ENCODE measurements around the gene SUSD2. TPM values are rescaled to one million over a fixed set of nuclear protein-coding genes. Genes with fewer than 3 reads are reported as not detected.

SUSD2 gene
- polyA plus RNA-seq, 1 of the 3 experiments (the other 2 are of a cell fraction) = 0.82 TPM

DNA sequence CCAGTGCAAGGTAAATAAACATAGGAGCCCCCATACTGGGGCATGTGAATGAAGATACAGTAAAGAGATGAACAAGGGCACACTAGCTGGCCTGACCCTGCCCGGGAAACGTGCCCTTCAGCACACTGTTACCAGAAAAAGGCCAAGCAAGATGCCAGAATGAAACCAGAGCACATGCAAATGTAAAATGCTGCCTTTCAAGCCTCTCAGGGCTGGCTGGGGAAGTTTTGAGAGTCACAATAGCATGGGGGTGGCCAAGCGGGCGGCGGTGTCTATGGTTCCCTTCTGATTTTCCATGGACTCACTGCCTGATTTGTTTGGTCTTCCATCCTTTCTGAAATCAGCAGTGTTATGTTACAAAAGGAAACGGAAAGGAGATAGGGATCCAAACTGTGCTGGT, 18.9 kb upstream of the SUSD2 start:
- no peak overlapping the region for H3K4me2 ChIP-seq
- no peaks in the 10 kb centered on the region for H3K9me3 ChIP-seq
- no peak for TF ChIP-seq FOXM1 (IDR thresholded peaks at IDR 0.05; ENCODE audit: low read depth)
- peaks cover 7 to 51% of the 10 kb centered on the region in 2 experiments; a peak in 3 of 4 replicates for H3K4me1 ChIP-seq (ENCODE audit: control insufficient read depth in 1 of 2, insufficient read depth in 2 of 2, low read depth in 1 of 2, low read length in 1 of 2)
- peaks cover 23% of the 10 kb centered on the region for H3K79me2 ChIP-seq (ENCODE audit: insufficient read depth)
- peaks cover 3 to 40% of the 10 kb centered on the region in 2 experiments for H3K36me3 ChIP-seq (replicated peaks in 1 of 2; ENCODE audit: control insufficient read depth in 1 of 2, insufficient read depth in 2 of 2, low read length in 1 of 2)
- H3K27me3 ChIP-seq (ENCODE audit: insufficient read depth) = no peaks in the 10 kb centered on the region
- no peaks in the 10 kb centered on the region for H4K20me1 ChIP-seq (ENCODE audit: insufficient read depth)
- CTCF ChIA-PET = interaction anchor here (1.5 kb wide), 1 partner anchor 12 kb away, joined by 12 read pairs; no protein-coding TSS in a partner anchor
- H3K9ac ChIP-seq = no peak overlapping the region
- no peak overlapping the region for H3K4me3 ChIP-seq (ENCODE audit: low read depth in 2 of 2, low read length in 1 of 2)
- no peak for DNase-seq
- POLR2A ChIA-PET = no interaction called here
- WGBS (ENCODE audit: low lambda C conversion rate) = 93% methylated on average over 6 of the region's 6 CpGs
- H3K9me2 ChIP-seq = no peaks in the 10 kb centered on the region
- H3K27ac ChIP-seq (ENCODE audit: low read depth in 2 of 2, low read length in 1 of 2) = no peak overlapping the region; a peak in 1 of 4 replicates
- no peak overlapping the region for H2AFZ ChIP-seq (ENCODE audit: low read depth)
- H3F3A ChIP-seq (replicated peaks; ENCODE audit: insufficient read depth) = no peaks in the 10 kb centered on the region

DNA sequence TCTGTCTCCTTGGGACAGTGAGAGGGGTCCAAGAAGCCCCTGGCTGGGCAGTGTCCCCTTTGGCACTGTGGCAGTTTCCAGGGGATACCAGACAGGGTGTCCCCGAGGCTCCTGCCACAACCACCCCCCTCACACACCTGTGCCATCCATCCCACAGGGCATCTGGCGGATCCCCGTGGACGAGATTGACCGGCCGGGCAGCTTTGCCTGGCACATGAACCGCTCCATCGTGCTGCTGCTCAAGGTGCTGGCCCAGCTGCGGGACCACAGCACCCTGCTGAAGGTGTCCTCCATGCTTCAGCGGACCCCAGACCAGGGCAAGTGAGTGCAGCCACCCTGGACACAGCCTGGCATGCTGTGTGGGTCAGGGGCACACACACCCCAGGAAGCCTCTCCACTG, 17.0 kb upstream of the SUSD2 start:
- POLR2A ChIA-PET = interaction anchor here (2.6 kb wide), 1 partner anchor 7 kb away, joined by 10 read pairs; no protein-coding TSS in a partner anchor

More for the DNA sequence above, 17.0 kb upstream of the SUSD2 start:
- peaks cover 9 to 51% of the 10 kb centered on the region in 2 experiments for H3K36me3 ChIP-seq (replicated peaks in 1 of 2; ENCODE audit: control insufficient read depth in 1 of 2, insufficient read depth in 2 of 2, low read length in 1 of 2)
- CTCF ChIA-PET = interaction anchor here (1.3 to 8.1 kb wide), 5 partner anchors 8 to 31 kb away, joined by 4 to 83 read pairs (median 10); no protein-coding TSS in a partner anchor
- H3K79me2 ChIP-seq (ENCODE audit: insufficient read depth) = peaks cover 5% of the 10 kb centered on the region; the same call in 1 of the 2 replicates
- H3K9me2 ChIP-seq = no peaks in the 10 kb centered on the region
- no peak overlapping the region for H3K4me2 ChIP-seq
- TF ChIP-seq FOXJ3 (CRISPR knock-in tag; IDR thresholded peaks at IDR 0.05) (no peak), SIN3A (IDR thresholded peaks at IDR 0.05; ENCODE audit: borderline replicate concordance, low read depth, low read length) (no peak), GATA2 (CRISPR knock-in tag; IDR thresholded peaks at IDR 0.05) (no peak), GABPA (IDR thresholded peaks at IDR 0.05; ENCODE audit: low read depth) (no peak), EZH2phosphoT487 (IDR thresholded peaks at IDR 0.05; ENCODE audit: borderline replicate concordance, low read depth) (no peak), TEAD4 (IDR thresholded peaks at IDR 0.05; ENCODE audit: borderline replicate concordance, insufficient read depth) (no peak), NFIC (IDR thresholded peaks at IDR 0.05; ENCODE audit: borderline replicate concordance) (no peak), MEF2A (IDR thresholded peaks at IDR 0.05; ENCODE audit: borderline replicate concordance, low read depth) (no peak), FOSL2 (IDR thresholded peaks at IDR 0.05; ENCODE audit: borderline replicate concordance, low read depth) (no peak), REST (IDR thresholded peaks at IDR 0.05; ENCODE audit: low read depth, low read length) (no peak), SMC3 (IDR thresholded peaks at IDR 0.05; ENCODE audit: low read depth, low read length) (no peak), RFX5 (IDR thresholded peaks at IDR 0.05; ENCODE audit: low read length) (no peak), TCF12 (IDR thresholded peaks at IDR 0.05) (no peak), RXRA (IDR thresholded peaks at IDR 0.05; ENCODE audit: borderline replicate concordance, low read depth) (no peak), NRF1 (IDR thresholded peaks at IDR 0.05; ENCODE audit: low read depth, low read length) (no peak)
- TF ChIP-seq, protein P1, sequence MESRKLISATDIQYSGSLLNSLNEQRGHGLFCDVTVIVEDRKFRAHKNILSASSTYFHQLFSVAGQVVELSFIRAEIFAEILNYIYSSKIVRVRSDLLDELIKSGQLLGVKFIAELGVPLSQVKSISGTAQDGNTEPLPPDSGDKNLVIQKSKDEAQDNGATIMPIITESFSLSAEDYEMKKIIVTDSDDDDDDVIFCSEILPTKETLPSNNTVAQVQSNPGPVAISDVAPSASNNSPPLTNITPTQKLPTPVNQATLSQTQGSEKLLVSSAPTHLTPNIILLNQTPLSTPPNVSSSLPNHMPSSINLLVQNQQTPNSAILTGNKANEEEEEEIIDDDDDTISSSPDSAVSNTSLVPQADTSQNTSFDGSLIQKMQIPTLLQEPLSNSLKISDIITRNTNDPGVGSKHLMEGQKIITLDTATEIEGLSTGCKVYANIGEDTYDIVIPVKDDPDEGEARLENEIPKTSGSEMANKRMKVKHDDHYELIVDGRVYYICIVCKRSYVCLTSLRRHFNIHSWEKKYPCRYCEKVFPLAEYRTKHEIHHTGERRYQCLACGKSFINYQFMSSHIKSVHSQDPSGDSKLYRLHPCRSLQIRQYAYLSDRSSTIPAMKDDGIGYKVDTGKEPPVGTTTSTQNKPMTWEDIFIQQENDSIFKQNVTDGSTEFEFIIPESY (IDR thresholded peaks at IDR 0.05; ENCODE audit: borderline replicate concordance, low read depth) = no peak
- TF ChIP-seq, protein P2, sequence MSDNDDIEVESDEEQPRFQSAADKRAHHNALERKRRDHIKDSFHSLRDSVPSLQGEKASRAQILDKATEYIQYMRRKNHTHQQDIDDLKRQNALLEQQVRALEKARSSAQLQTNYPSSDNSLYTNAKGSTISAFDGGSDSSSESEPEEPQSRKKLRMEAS (IDR thresholded peaks at IDR 0.05; ENCODE audit: low read depth) = no peak
- no peak overlapping the region for H3K9ac ChIP-seq
- H3K27ac ChIP-seq (ENCODE audit: low read depth in 2 of 2, low read length in 1 of 2) = peak overlapping the region in 1 of 2 experiments; percentile 82; a peak in 2 of 4 replicates
- no peaks in the 10 kb centered on the region for H3K27me3 ChIP-seq (ENCODE audit: insufficient read depth)
- WGBS (ENCODE audit: low lambda C conversion rate) = no CpG with 5 or more reads among the region's 10 CpGs
- no peaks in the 10 kb centered on the region for H3F3A ChIP-seq (replicated peaks; ENCODE audit: insufficient read depth)
- no peaks in the 10 kb centered on the region for H4K20me1 ChIP-seq (ENCODE audit: insufficient read depth)
- H3K9me3 ChIP-seq = no peaks in the 10 kb centered on the region
- no peak overlapping the region for H2AFZ ChIP-seq (ENCODE audit: low read depth)
- H3K4me1 ChIP-seq (ENCODE audit: control insufficient read depth in 1 of 2, insufficient read depth in 2 of 2, low read depth in 1 of 2, low read length in 1 of 2) = peaks cover 0 to 49% of the 10 kb centered on the region in 2 experiments; a peak in 1 of 4 replicates
- DNase-seq = no peak
- H3K4me3 ChIP-seq (ENCODE audit: low read depth in 2 of 2, low read length in 1 of 2) = no peak overlapping the region

Data from SK-N-SH (cell line).